Activated CD4-positive, alpha-beta T cell treated with anti-CD3 and anti-CD28 coated beads for 24 hours (primary cell): ENCODE measurements around the gene CEACAM18.

Source experiments
- DNase-seq, 2 donors: peaks; one replicate each; pipeline ENCODE4 v3.0.0-alpha.2; 2020; ENCODE audit warnings: low read depth in 2 of 2

The CEACAM18 gene

GRCh38 chr19:51531349-51532315 lies 53.3 kb downstream of the CEACAM18 start, which contains the start of gene SIGLEC6:
SIGLEC6 (minus strand) TSS chr19:51531670; CDS start chr19:51531648, 22 bp downstream.
- DNase-seq = no peak

GRCh38 chr19:51535535-51535934 lies 57.2 kb downstream of the CEACAM18 start:
- no peak for DNase-seq

GRCh38 chr19:51539821-51540366 lies 61.6 kb downstream of the CEACAM18 start:
- DNase-seq = no peak
